Neural cell (in vitro differentiated cells): ENCODE measurements around the gene METAP1D. TPM values are rescaled to one million over a fixed set of nuclear protein-coding genes. Genes with fewer than 3 reads are reported as not detected.
A peak's percentile ranks its signal among the peaks of the same experiment; 100 is the strongest.

ENCODE experiments used
- H2AFZ ChIP-seq: fragments of 200-600, 300-800 bp; sonication (generic), shearing (Covaris generic); 2 replicates; pipeline ENCODE4 v1.6.0; 2014; ENCODE audit warnings: low read depth, mild to moderate bottlenecking, antibody characterized with exemption, low read length, moderate library complexity
- H3F3A ChIP-seq: fragments of 200-600 bp; shearing (Covaris generic); 2 replicates; pipeline ENCODE4 v1.6.1; 2016; ENCODE audit warnings: mild to moderate bottlenecking, moderate library complexity, mixed read lengths, antibody characterized with exemption, low read length; ENCODE audit not compliant: insufficient read depth, poor library complexity, severe bottlenecking
- H3K27ac ChIP-seq: fragments of 200-600, 300-800 bp; sonication (generic), shearing (Covaris generic); 2 replicates; pipeline ENCODE4 v1.5.1; 2014; ENCODE audit warnings: mild to moderate bottlenecking, low read length, moderate library complexity
- H3K27me3 ChIP-seq: fragments of 300-800, 200-600 bp; sonication (generic), shearing (Covaris generic); 2 replicates; pipeline ENCODE4 v1.6.0; 2014; ENCODE audit warnings: mild to moderate bottlenecking, low read depth, low read length, moderate library complexity; ENCODE audit not compliant: insufficient read depth
- H3K36me3 ChIP-seq: fragments of 300-800, 200-600 bp; sonication (generic), shearing (Covaris generic); 2 replicates; pipeline ENCODE4 v1.5.1; 2014; ENCODE audit warnings: mild to moderate bottlenecking, antibody characterized with exemption, low read length, moderate library complexity; ENCODE audit not compliant: insufficient read depth
- H3K4me2 ChIP-seq: fragments of 300-800, 200-600 bp; sonication (generic), shearing (Covaris generic); 2 replicates; pipeline ENCODE4 v1.6.0; 2014; ENCODE audit warnings: mild to moderate bottlenecking, low read length
- H3K4me3 ChIP-seq: fragments of 300-800, 200-600 bp; sonication (generic), shearing (Covaris generic); 2 replicates; pipeline ENCODE4 v1.5.1; 2014; ENCODE audit warnings: mild to moderate bottlenecking, low read length, moderate library complexity
- H3K79me2 ChIP-seq: fragments of 200-600 bp; shearing (Covaris generic); replicated peaks from 2 replicates; pipeline ENCODE4 v1.6.0; 2014; ENCODE audit warnings: mild to moderate bottlenecking, low read length, moderate library complexity; ENCODE audit not compliant: insufficient read depth
- H3K9ac ChIP-seq: fragments of 300-800, 200-600 bp; sonication (generic), shearing (Covaris generic); 2 replicates; pipeline ENCODE4 v1.6.1; 2016; ENCODE audit warnings: mild to moderate bottlenecking, low read length, mixed read lengths
- H3K9me2 ChIP-seq: fragments of 200-600 bp; shearing (Covaris generic); 2 replicates; pipeline ENCODE4 v1.6.1; 2016; ENCODE audit warnings: mild to moderate bottlenecking, low read length, mixed read lengths; ENCODE audit not compliant: insufficient read depth
- H3K9me3 ChIP-seq: fragments of 200-600, 300-800 bp; sonication (generic), shearing (Covaris generic); 2 replicates; pipeline ENCODE4 v1.6.1; 2016; ENCODE audit warnings: mild to moderate bottlenecking, mixed run types, low read length, moderate library complexity, mixed read lengths
- H4K20me1 ChIP-seq: fragments of 200-600 bp; shearing (Covaris generic); 2 replicates; pipeline ENCODE4 v1.6.1; 2016; ENCODE audit warnings: mild to moderate bottlenecking, mixed run types; ENCODE audit not compliant: insufficient read depth
- CTCF ChIP-seq: fragments of 450-650 bp; IDR thresholded peaks from 2 replicates; pipeline ENCODE4 v1.5.1; 2014; ENCODE audit warnings: antibody characterized with exemption, mild to moderate bottlenecking, moderate library complexity; ENCODE audit not compliant: poor library complexity, severe bottlenecking
- EP300 ChIP-seq: fragments of 450-650 bp; conservative IDR thresholded peaks from 2 replicates; pipeline ENCODE4 v1.6.1; 2014; ENCODE audit warnings: antibody characterized with exemption, mild to moderate bottlenecking, moderate library complexity; ENCODE audit not compliant: poor library complexity, severe bottlenecking
- EZH2 ChIP-seq: fragments of 200-600, 300-800 bp; shearing (Covaris generic), sonication (generic); IDR thresholded peaks from 2 replicates; pipeline ENCODE4 v1.6.1; 2014; ENCODE audit warnings: antibody characterized with exemption, low read length, borderline replicate concordance, mild to moderate bottlenecking; ENCODE audit not compliant: insufficient read depth, poor library complexity, severe bottlenecking
- MXI1 ChIP-seq: fragments of 450-650 bp; conservative IDR thresholded peaks from 2 replicates; pipeline ENCODE4 v1.6.1; 2014; ENCODE audit warnings: antibody characterized with exemption, mild to moderate bottlenecking; ENCODE audit not compliant: poor library complexity, severe bottlenecking
- POLR2AphosphoS5 ChIP-seq: IDR thresholded peaks from 2 replicates; pipeline ENCODE4 v1.6.1; 2012
- RAD21 ChIP-seq: fragments of 450-650 bp; conservative IDR thresholded peaks from 2 replicates; pipeline ENCODE4 v1.6.1; 2014; ENCODE audit warnings: antibody characterized with exemption, mild to moderate bottlenecking, moderate library complexity
- REST ChIP-seq: IDR thresholded peaks from 2 replicates; pipeline ENCODE4 v1.6.1; 2012; ENCODE audit warnings: borderline replicate concordance
- SMC3 ChIP-seq: fragments of 450-650 bp; conservative IDR thresholded peaks from 2 replicates; pipeline ENCODE4 v1.6.1; 2014; ENCODE audit warnings: antibody characterized with exemption, mild to moderate bottlenecking, moderate library complexity; ENCODE audit not compliant: poor library complexity
- TAF1 ChIP-seq: IDR thresholded peaks from 2 replicates; pipeline ENCODE4 v1.6.1; 2012; ENCODE audit warnings: low read depth
- polyA plus RNA-seq: library from polyadenylated mRNA; depleted of rRNA; stranded (reverse); fragments of >200 nt; gene quantifications from 2 replicates; pipeline ENCODE4 v1.2.3, GENCODE V29; 2014

Gene METAP1D
- polyA plus RNA-seq, 1 donor from 2014 or later, result 5.4 TPM

- TF ChIP-seq TAF1 (peak; percentile 32), EZH2 (no peak), EP300 (peak; percentile 8), POLR2AphosphoS5 (peak; percentile 81), CTCF (no peak), SMC3 (peak; percentile 41), MXI1 (peak; percentile 36), RAD21 (no peak), REST (peak; percentile 79)
- H3K4me3 ChIP-seq, result peak overlapping the region; percentile 85
- H3K27me3 ChIP-seq, result peaks cover 44% of the 10 kb centered on the region
- no peaks in the 10 kb centered on the region for H4K20me1 ChIP-seq
- H3K27ac ChIP-seq, result peak overlapping the region; percentile 93
- H3K9me3 ChIP-seq, result peaks cover 4% of the 10 kb centered on the region
- H3K36me3 ChIP-seq, result no peaks in the 10 kb centered on the region
- H2AFZ ChIP-seq, result peak overlapping the region; percentile 25
- H3K9ac ChIP-seq, result peak overlapping the region; percentile 92
- H3F3A ChIP-seq, result peaks cover 11% of the 10 kb centered on the region
- H3K79me2 ChIP-seq, result peaks cover 91% of the 10 kb centered on the region
- H3K9me2 ChIP-seq, result no peaks in the 10 kb centered on the region
- peak overlapping the region; percentile 60 for H3K4me2 ChIP-seq
Observed at GRCh38 chr2:172084645-172085459, 85.1 kb downstream of the METAP1D start.

- TF ChIP-seq REST (peak; percentile 9), SMC3 (no peak), MXI1 (peak; percentile 51), CTCF (no peak)
- Histone ChIP-seq H3K36me3 (no peaks in the 10 kb centered on the region), H3K9me2 (no peaks in the 10 kb centered on the region), H2AFZ (peak within 1 kb of the TSS; percentile 25), H3K9ac (peak within 1 kb of the TSS; percentile 92), H3K4me3 (peak within 1 kb of the TSS; percentile 85), H3K9me3 (no peaks in the 10 kb centered on the region), H4K20me1 (no peaks in the 10 kb centered on the region), H3K4me2 (peak within 1 kb of the TSS; percentile 76), H3K27ac (peak within 1 kb of the TSS; percentile 93), H3F3A (peaks cover 11% of the 10 kb centered on the region), H3K27me3 (peaks cover 36% of the 10 kb centered on the region), H3K79me2 (peaks cover 92% of the 10 kb centered on the region)
Observed at GRCh38 chr2:172085460-172086159, 85.9 kb downstream of the METAP1D start, which contains the start of gene DLX1. Gene DLX1 (plus strand): TSS chr2:172085507. CDS start chr2:172085678, 171 bp downstream.
